ENCODE data around the gene GJA9.
"Not testable (repeated sequence)": the region's sequence is repeated elsewhere in the genome, so short reads cannot be mapped to it uniquely, and the experiment has no call there.

GJA9 gene

DNA sequence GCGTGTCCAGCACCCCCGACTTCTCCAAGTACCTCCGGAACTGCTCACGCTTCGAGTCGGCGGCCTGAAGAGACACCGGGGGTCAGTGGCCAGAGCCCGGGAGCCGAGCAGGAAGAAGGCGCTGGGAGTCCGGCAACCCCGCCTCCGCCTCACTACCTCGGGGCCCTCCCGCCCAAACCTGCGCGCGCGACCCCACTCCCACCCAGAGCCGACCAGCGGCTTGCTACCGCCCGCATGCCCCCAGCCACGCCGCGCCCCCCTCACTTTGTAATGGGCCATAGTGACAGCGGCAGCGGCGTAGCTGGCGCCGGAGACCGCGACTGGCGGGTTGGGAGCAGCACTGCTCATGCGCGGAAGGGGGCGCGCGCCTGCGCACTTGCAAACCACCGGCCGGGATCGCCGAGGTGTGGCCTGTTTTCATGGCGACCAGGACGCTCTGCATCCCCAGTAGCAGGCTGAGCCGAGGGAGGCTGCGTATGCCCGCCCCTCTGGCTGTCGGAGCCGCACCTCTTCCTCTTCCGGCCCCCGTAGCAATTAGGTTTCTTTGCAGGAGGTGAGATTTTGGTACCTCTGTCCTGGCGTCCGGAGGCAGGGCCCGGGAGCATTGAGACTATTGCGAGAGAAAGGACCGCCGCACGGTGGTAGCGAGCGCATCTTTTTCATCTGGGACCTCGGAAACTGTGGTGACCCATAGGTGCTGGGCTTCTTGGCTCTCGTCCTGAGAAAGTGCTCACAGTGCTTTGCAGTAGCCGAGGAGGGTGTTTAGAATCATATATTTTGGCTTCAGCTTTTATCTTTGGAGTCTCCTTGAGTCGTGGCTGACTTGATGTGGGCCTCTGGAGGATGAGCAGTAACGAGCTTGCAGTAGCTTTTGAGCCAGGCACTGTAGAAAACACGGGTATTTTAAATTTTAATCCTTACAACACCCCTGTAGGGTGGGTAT is 8.1 kb downstream of the GJA9 start, which contains the start of gene MYCBP:
Gene MYCBP (minus strand): TSS at position 322 of the 943 bp plus-strand sequence. CDS start 43 bp downstream, at position 279.
- peak; percentile 98 for DNase-seq

DNA sequence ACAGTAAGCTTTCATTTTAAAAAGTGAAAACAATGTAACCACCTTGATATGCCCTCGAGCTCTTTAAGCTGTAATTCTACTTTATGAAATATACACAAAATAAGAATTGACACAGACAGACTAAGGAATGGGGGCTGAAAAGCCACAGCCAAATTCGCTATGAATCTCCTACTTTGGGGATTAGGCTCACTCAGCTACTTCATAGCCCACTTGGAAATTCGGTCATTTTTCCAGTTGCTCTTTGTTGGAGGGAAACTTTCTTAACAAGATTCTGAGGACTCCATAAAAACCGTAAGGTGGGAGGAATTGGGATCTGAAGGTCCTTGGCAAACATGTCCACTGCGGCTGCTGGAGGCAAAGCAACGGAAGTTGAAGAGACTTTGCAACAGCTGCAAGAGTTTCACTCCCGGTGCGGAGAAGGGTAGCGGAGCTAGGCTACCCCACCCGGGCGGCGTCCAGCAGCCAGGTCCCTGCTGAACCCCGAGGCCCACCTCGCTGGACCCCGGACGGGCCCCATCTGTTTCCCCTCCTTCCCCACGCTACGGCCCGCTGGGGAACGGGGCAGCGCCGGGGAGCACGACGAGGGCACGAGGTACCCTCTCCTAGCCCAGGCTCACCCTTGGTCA is 8.9 kb downstream of the GJA9 start:
- no peak for DNase-seq

- DNase-seq, result no peak
These were observed 10.4 kb downstream of the GJA9 start for GRCh38 chr1:38870996-38871395.

DNA sequence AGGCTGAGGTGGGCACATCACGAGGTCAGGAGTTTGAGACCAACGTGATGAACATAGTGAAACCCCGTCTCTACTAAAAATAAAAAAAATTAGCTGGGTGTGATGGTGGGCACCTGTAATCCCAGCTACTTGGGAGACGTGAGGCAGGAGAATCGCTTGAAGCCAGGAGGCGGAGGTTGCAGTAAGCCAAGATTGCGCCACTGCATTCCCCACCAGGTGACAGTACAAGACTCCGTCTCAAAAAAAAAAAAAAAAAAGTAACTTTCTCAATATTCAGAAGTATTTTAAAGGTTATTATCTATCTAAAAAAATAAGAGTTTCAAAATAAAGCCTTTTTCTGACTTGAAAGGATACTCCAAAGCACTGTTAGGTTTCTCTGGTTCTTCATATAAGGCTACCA is 14.2 kb downstream of the GJA9 start:
- DNase-seq, result no peak

DNA sequence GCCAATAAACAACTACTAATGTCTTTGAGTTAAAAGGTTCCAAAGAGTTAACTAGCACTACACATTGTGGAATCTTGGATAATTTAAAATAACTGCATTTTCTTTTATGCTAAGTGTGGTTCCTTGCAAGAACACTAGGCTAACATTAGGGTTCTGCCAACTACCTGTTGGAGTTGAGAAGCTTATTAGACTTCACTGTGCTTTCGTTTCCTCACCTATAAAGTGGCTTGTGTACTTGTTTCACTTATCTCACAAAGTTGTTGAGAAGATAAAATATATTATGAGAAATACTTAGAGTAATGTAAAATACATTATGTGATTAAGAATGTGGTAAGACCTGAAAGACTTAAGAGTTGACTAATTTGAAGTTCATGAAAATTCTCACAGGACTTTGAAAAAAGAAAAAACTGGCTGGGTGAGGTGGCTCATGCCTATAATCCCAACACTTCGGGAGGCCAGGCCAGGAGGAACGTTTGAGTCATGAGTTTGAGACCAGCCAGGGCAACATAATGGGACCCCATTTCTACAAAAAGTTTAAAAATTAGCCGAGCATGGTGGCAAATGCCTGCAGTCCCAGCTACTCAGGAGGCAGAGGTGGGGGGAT is 16.2 kb downstream of the GJA9 start:
- DNase-seq, result no peak

DNA sequence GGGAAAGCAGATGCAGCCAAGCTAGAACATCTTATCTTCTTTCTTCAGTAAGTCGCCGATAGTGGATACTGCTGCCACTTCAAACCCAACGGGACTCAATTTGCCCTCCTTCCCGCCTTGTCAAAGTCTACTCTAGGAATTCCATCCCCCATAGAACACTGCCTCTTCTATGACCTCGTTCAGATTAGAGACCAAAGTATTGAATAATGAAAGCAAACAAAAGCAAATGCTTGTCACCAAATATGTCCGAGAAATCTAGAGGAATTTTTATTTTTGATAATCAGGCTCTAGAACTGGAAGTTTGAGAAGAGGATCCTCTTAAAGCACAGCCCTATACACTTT is 21.0 kb downstream of the GJA9 start:
- DNase-seq, result no peak

GRCh38 chr1:38859561-38860453 is 21.6 kb downstream of the GJA9 start, which contains the start of gene RRAGC:
Gene RRAGC, minus strand, starts transcription at chr1:38859772. Its CDS starts 126 bp downstream, at chr1:38859646.
- peak; percentile 100 for DNase-seq

DNA sequence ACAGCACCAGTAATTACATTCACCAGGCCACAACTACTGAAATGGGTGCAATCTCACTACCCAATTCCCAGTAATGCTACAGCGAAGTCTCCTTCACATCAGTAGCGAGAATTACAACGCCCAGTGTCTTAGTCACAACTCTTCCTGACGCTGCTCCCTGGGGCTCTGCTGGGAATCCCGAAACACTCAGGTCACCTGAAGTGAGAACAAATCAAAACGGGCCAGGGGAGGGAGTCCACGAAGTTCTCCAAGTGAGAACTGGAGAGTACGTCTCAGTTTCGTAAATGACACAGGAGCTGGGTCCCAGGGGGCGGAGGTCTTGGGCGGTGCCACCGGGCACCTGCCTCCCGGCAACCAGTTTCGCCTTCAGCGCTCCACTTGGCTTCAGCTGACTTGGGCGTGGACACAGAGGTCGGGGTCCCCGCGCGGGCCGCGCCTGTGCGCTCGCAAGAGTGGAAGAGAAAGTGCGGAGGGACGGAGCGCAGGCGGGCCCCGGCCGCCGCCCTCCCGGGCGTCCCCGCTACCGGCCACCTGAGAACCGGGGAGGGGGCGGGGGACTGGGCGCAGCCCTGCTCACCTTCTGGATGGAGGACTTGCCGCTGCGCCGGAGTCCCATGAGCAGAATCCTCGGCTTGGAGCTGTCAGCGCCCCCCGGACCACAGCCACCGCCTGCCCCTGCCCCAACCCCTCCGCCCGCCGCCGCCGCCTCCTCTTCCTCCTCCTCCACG is 22.4 kb downstream of the GJA9 start:
- peak; percentile 45 for DNase-seq

- no peak for DNase-seq
These were observed 28.6 kb downstream of the GJA9 start for GRCh38 chr1:38852780-38853179.

- DNase-seq, result no peak
These were observed 33.3 kb downstream of the GJA9 start for GRCh38 chr1:38848071-38848470.

DNA sequence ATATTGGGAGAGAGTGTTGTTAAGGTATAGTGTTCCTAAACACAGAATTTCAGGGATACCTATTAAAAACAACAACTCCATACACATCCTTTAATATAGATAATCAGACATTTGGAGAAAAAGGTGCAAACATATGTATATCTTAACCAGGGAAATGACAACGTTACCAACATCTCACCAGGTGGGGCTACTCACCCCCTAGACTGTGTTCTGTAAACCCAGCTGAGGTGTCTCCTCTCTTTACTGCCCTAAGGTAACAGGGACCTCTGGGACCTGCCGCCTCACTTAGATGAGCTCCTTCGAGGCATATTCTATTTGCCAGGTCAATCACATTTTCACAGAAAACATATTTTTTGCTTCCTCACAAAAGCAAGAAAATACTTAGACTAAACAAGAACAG is 35.2 kb downstream of the GJA9 start:
- no peak for DNase-seq

GRCh38 chr1:38845088-38845487 is 36.3 kb downstream of the GJA9 start:
- DNase-seq, result not testable (repeated sequence)

GRCh38 chr1:38840281-38840680 is 41.1 kb downstream of the GJA9 start:
- no peak for DNase-seq

GRCh38 chr1:38839363-38839762 is 42.0 kb downstream of the GJA9 start:
- no peak for DNase-seq

GRCh38 chr1:38836316-38836715 is 45.1 kb downstream of the GJA9 start:
- not testable (repeated sequence) for DNase-seq

GRCh38 chr1:38834937-38835827 is 46.2 kb downstream of the GJA9 start:
- peak; percentile 83 for DNase-seq

DNA sequence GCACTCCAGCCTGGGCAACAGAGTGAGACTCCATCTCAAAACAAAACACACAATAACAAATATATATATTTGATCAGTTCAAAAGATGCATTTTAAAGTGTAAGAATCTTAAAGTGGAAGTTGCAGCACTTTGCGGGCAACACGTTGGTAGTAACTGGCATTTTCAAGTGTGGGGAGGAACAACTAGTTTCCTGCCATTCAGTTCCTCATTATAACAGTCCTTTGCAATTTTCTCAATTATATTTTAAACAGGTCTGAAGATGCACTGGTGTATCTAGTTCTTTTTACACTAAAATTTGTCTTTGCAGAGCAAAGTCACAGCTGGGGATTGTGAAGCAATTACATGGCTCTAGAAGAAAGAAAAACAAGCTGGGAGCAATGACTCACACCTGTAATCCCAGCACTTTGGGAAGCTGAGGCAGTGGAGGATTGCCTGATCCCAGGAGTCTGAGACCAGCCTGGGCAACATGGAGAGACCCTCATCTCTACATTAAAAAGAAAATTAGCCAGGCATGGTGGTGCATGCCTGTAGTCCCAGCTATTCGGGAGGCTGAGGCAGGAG is 47.1 kb downstream of the GJA9 start:
- no peak for DNase-seq

- DNase-seq, result no peak
These were observed 48.2 kb downstream of the GJA9 start for GRCh38 chr1:38833146-38833545.

GRCh38 chr1:38832370-38832734 is 49.0 kb downstream of the GJA9 start:
- no peak for DNase-seq

GRCh38 chr1:38831731-38832369 is 49.5 kb downstream of the GJA9 start:
- no peak for DNase-seq

Data from NCI-H774 (cell line).